GM20000 (cell line): Measurements from ENCODE around the gene SLC23A2.

ENCODE experiments used
- DNase-seq: peaks from one replicate; pipeline ENCODE4 v3.0.0; 2012; ENCODE audit warnings: low spot score
- CTCF ChIP-seq: IDR thresholded peaks from 2 replicates; pipeline ENCODE4 v1.5.1; 2012; ENCODE audit warnings: mild to moderate bottlenecking, control low read depth; ENCODE audit errors: extremely low read depth, missing control alignments

The SLC23A2 gene

GRCh38 chr20:4829514-4830215, 171.6 kb downstream of the SLC23A2 start:
- no peak for TF ChIP-seq CTCF
- no peak for DNase-seq

- TF ChIP-seq CTCF: no peak
- DNase-seq: no peak
Observed at GRCh38 chr20:4828830-4829513, 172.3 kb downstream of the SLC23A2 start.

GRCh38 chr20:4821590-4821989, 179.7 kb downstream of the SLC23A2 start:
- TF ChIP-seq CTCF: no peak
- no peak for DNase-seq

GRCh38 chr20:4820806-4821518, 180.3 kb downstream of the SLC23A2 start:
- DNase-seq: no peak
- no peak for TF ChIP-seq CTCF

GRCh38 chr20:4819901-4820300, 181.4 kb downstream of the SLC23A2 start:
- DNase-seq: no peak
- TF ChIP-seq CTCF: no peak

- DNase-seq: no peak
- no peak for TF ChIP-seq CTCF
Observed at GRCh38 chr20:4817230-4817671, 184.1 kb downstream of the SLC23A2 start.

GRCh38 chr20:4815628-4816027, 185.7 kb downstream of the SLC23A2 start:
- TF ChIP-seq CTCF: no peak

More at GRCh38 chr20:4815628-4816027, 185.7 kb downstream of the SLC23A2 start:
- no peak for DNase-seq
